Stomach smooth muscle (tissue), 2 donors: Measurements from ENCODE around the gene IRAK1.
A peak's percentile ranks its signal among the peaks of the same experiment; 100 is the strongest.

ENCODE experiments used
- H3K27ac ChIP-seq: one replicate; pipeline ENCODE4 v1.7.0; 2013; ENCODE audit warnings: mild to moderate bottlenecking, low read length, inconsistent platforms
- H3K27me3 ChIP-seq, 2 donors: one replicate each; pipeline ENCODE4 v1.7.0; 2013; ENCODE audit warnings: low read length in 2 of 2; ENCODE audit not compliant: insufficient read depth in 2 of 2, control insufficient read depth in 1 of 2
- H3K36me3 ChIP-seq, 2 donors: one replicate each; pipeline ENCODE4 v1.7.0; 2013; ENCODE audit warnings: low read length in 2 of 2; ENCODE audit not compliant: control insufficient read depth in 2 of 2, insufficient read depth in 2 of 2
- H3K4me1 ChIP-seq: one replicate; pipeline ENCODE4 v1.7.0; 2013; ENCODE audit warnings: low read length; ENCODE audit not compliant: control insufficient read depth, insufficient read depth
- H3K4me3 ChIP-seq, 2 donors: one replicate each; pipeline ENCODE4 v1.7.0; 2013; ENCODE audit warnings: low read length in 2 of 2
- H3K9ac ChIP-seq, 2 donors: one replicate each; pipeline ENCODE4 v1.7.0; 2013; ENCODE audit warnings: low read length in 2 of 2, mild to moderate bottlenecking in 1 of 2
- H3K9me3 ChIP-seq, 2 donors: one replicate each; pipeline ENCODE4 v1.7.0; 2013; ENCODE audit warnings: low read length in 2 of 2; ENCODE audit not compliant: control insufficient read depth in 2 of 2
- donor health status: healthy.
- donor health status: Pancreatic carcinoma.

IRAK1 gene

DNA sequence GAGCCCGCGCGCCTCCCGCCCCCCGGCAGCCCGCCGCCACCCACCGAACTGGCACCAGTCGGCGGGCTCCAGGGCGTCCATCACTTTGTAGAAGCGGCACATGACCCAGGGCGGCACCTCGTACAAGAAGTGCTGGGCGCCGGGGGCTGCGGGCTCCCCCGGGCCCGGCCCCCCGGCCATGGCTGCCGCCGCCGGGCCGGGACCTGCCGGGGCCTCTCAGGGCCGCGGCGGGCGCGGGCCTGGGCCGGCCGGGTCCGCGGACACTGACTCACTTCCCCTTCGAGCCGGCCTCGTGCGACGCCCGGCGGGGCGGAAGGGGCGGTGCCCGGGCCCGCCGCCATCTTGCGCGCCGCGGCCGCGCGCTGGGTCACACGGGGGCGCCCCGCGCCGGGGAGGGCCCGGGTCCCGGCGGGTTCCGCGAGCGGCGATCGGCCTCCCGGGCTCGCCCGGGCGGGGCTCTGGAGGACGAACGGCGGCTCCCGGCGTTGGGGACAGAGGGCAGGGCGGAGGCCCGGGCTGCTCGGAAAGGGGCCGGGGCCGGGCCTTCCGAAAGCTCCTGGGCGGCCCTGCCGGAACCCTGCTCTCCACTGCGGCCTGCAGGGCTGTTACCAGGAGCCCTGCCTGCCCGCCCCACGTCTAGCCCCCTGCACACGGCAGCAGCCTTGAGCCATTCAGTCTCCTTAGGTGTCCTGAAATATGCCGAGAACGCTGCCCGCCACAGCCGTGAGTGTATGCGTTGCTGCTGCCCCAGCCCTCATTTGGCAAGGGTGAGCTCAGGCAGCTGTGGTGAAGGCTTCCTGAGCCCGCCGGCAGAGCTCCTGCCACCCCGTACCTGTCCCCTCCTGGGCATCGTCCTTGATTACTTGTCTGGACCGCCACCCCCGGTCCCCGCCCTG lies at the start of gene IRAK1:
TSS of gene IRAK1 (minus strand) at position 270 of the 896 bp plus-strand sequence. CDS start at position 180, 90 bp downstream.
- Histone ChIP-seq H3K9ac (peak within 1 kb of the TSS; percentile 60 to 69), H3K27me3 (peaks cover 0 to 9% of the 10 kb centered on the region in 2 donors)

DNA sequence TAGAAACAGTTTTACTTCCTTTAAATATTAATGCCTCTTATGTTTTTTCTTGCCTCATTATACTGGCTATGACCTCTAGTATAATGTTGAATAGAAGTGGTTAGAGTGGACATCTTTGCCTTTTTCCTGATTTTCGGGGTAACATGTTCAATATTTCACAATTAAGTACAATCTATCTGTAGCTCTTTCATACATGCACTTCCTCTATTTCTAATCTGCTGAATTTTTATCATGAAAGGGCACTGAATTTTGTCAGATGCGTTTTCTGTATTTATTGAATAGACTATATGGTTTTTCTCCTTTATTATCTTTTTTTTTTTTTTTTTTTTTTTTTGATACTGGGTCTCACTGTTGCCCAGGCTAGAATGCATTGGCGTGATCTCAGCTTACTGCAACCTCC lies 48.9 kb upstream of the IRAK1 start:
- Histone ChIP-seq H3K27ac (no peak overlapping the region), H3K36me3 (no peaks in the 10 kb centered on the region), H3K27me3 (peaks cover 0 to 4% of the 10 kb centered on the region in 2 donors), H3K9me3 (no peaks in the 10 kb centered on the region), H3K9ac (no peak overlapping the region), H3K4me3 (no peak overlapping the region), H3K4me1 (peaks cover 10% of the 10 kb centered on the region)

More for the DNA sequence above, at the start of gene IRAK1:
- no peaks in the 10 kb centered on the region for H3K9me3 ChIP-seq
- H3K27ac ChIP-seq, result peak within 1 kb of the TSS; percentile 55
- peak within 1 kb of the TSS; percentile 55 to 68 for H3K4me3 ChIP-seq
- H3K36me3 ChIP-seq, result no peaks in the 10 kb centered on the region
- H3K4me1 ChIP-seq, result peaks cover 28% of the 10 kb centered on the region

DNA sequence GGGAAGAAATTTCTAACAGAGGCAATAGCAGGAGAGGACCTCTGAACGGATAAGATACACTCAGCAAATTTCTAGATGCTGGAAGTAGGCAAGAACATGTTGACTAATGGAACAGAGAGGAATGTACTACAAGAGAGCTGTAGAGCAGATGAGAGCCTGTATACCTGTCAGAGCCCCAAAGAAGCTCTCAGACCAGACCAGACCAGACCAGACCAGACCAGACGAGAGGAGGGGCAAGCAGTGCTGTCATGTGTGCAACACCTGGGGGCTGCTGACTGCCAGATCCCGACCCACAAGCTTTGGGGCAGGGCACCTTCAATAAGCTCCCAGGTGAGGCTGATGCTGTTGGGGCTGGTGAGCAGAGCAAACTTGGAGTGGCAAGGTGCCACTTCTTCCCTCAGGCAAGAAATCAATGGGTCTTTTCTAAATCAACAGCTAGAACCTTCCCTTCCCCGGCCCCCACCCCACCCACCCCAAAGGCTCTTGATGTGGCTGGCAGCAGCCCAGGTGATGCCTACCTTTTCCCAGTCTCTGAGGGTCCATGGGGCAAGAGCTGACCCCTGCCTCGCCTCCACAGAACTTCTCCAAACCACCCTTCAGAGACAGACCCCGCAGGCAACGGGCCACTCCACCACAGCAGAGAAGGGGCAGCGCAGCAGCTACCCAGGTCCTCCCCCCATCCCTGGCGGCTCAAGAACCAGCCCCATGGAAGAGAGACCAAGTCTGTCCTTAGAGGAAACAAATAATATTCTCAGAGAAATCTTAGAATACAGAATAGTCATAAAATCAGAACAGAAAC lies 45.1 kb upstream of the IRAK1 start:
- no peak overlapping the region for H3K27ac ChIP-seq
- peaks cover 0 to 10% of the 10 kb centered on the region in 2 donors for H3K27me3 ChIP-seq
- peaks cover 33% of the 10 kb centered on the region for H3K4me1 ChIP-seq

DNA sequence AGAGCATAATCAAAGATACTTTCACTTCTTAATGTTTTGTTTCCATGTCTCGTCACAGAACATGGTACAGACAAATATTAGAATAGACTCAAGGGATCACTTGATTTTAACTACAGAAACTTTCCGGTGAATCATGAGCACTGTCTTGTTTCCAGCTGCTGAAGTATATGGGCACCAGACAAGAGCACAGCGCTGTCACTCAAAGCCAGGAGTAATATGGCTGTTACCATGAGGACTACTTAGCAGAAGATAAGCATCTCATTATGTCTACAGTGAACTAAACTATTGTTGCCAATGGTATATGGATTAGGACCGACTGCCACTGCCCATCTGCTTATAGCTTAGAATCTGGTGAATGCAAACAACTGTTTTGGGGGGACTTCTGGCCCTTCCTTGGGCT lies 43.5 kb upstream of the IRAK1 start:
- H3K36me3 ChIP-seq, result no peaks in the 10 kb centered on the region
- H3K9ac ChIP-seq, result no peak overlapping the region
- H3K4me1 ChIP-seq, result peaks cover 42% of the 10 kb centered on the region
- no peak overlapping the region for H3K27ac ChIP-seq
- H3K27me3 ChIP-seq, result peaks cover 0 to 15% of the 10 kb centered on the region in 2 donors
- no peaks in the 10 kb centered on the region for H3K9me3 ChIP-seq
- H3K4me3 ChIP-seq, result no peak overlapping the region

More for the DNA sequence above, 45.1 kb upstream of the IRAK1 start:
- no peaks in the 10 kb centered on the region for H3K9me3 ChIP-seq
- no peak overlapping the region for H3K9ac ChIP-seq
- H3K36me3 ChIP-seq, result no peaks in the 10 kb centered on the region
- no peak overlapping the region for H3K4me3 ChIP-seq

DNA sequence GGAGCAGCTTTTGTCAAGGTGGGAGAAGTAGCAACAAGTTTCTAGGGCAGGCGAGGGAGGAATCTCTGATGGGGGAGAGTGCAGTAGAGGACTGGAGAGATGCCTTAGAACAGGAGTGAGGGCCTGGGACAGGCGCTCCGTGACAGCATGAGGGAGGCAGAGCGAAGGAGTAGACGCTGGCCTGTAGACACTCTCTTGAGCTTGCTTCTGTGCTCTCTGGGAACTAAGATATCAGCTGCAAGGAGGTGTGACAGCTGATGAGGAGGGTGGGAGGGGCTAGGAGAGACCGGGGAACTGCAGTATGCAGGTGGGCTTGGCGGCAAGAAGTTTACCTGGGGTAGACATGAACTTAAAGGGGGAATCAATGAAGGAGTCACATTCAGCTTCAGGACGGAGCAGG lies 42.1 kb upstream of the IRAK1 start:
- H3K27ac ChIP-seq, result no peak overlapping the region
- peaks cover 42% of the 10 kb centered on the region for H3K4me1 ChIP-seq
- H3K27me3 ChIP-seq, result peaks cover 0 to 18% of the 10 kb centered on the region in 2 donors
- no peak overlapping the region for H3K9ac ChIP-seq
- no peak overlapping the region for H3K4me3 ChIP-seq
- H3K9me3 ChIP-seq, result no peaks in the 10 kb centered on the region
- peaks cover 0 to 1% of the 10 kb centered on the region in 2 donors for H3K36me3 ChIP-seq

DNA sequence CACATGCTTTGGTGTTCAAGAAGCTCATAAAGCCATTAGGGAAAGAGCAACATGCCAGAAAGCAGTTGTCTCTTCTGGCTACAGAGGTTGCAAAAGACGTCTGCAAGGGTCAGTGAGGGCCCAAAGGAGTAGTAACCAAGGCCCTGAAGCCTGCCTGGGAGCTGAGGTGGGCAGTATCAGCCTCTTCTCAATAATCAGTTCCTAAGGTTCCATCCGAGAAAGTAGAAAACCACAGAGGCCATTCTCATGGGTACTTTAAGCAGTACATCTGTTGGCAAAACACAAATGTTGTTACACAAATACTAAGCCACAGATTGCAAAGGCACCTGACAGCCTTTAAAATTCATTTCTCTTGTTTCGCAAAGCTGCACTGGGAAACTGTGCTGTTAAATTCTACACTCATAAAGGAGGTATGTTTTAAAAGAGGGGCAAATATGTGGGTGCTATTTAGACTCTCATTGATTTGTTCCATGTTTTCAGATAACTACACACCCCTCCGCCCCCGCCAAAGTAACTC lies 40.1 kb upstream of the IRAK1 start:
- H3K9me3 ChIP-seq, result no peaks in the 10 kb centered on the region
- peaks cover 42% of the 10 kb centered on the region for H3K4me1 ChIP-seq
- H3K9ac ChIP-seq, result no peak overlapping the region
- H3K4me3 ChIP-seq, result no peak overlapping the region
- peaks cover 0 to 14% of the 10 kb centered on the region in 2 donors for H3K27me3 ChIP-seq
- peaks cover 0 to 3% of the 10 kb centered on the region in 2 donors for H3K36me3 ChIP-seq
- no peak overlapping the region for H3K27ac ChIP-seq

DNA sequence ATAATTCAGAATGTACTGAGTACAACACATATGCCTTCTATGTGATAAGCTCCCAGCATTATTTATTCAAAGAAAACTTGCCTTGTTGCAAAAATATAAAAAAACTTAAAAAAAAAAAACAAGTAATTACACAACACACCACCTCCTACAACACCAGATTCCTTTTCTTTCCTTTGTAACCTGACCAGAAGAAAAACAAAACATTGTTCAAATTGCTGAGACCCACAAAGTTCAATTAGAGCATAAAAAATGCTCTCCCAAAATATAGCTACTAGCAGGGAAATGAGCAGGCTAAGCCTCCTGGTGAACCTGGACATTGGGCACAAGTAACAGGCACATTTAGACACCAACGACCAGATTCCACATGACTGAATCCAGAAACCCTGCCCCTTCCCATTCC lies 39.5 kb upstream of the IRAK1 start:
- no peak overlapping the region for H3K27ac ChIP-seq
- peaks cover 0 to 14% of the 10 kb centered on the region in 2 donors for H3K27me3 ChIP-seq
- H3K36me3 ChIP-seq, result peaks cover 0 to 3% of the 10 kb centered on the region in 2 donors
- peaks cover 41% of the 10 kb centered on the region for H3K4me1 ChIP-seq
- H3K9me3 ChIP-seq, result no peaks in the 10 kb centered on the region
- no peak overlapping the region for H3K4me3 ChIP-seq
- no peak overlapping the region for H3K9ac ChIP-seq

DNA sequence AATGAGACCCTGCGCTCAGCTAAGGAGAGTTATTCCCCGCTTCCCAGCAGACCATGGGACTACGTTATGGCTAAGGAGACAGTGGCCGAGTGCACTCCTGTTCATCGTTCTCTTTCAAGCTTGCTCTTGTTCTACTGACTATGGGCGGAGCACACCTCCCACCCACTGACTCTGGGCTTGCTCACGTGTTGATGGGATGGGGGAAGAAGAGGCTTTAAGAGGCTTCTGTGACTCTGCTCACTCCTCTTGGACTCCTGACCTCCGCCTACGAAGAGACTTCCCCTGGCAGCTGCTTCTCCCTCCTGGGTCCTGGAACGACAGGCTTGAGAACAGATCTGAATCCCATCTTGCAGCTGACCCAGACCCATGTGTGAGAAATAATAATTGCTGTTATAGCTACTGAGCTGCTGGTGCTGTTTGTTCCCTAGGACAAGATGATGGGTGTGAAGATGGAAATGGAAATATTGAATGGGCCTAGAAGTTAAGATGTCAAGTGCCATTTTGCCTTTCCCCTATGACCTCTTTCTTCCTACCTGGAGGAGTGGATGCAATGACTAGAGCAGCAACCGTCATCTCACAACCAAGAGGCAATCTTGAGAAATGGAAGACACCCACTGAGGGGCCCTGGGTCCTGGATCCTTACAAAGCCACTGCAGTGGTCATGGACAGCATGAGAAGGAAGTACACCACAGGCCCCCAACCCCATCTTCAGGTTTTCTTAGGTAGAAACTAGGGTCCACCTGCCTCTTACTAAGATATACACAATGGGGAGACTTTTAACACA lies 38.7 kb upstream of the IRAK1 start:
- H3K27ac ChIP-seq, result no peak overlapping the region
- peaks cover 0 to 3% of the 10 kb centered on the region in 2 donors for H3K36me3 ChIP-seq
- no peaks in the 10 kb centered on the region for H3K9me3 ChIP-seq
- no peak overlapping the region for H3K9ac ChIP-seq
- peaks cover 0 to 14% of the 10 kb centered on the region in 2 donors for H3K27me3 ChIP-seq
- H3K4me3 ChIP-seq, result no peak overlapping the region
- H3K4me1 ChIP-seq, result peaks cover 33% of the 10 kb centered on the region

DNA sequence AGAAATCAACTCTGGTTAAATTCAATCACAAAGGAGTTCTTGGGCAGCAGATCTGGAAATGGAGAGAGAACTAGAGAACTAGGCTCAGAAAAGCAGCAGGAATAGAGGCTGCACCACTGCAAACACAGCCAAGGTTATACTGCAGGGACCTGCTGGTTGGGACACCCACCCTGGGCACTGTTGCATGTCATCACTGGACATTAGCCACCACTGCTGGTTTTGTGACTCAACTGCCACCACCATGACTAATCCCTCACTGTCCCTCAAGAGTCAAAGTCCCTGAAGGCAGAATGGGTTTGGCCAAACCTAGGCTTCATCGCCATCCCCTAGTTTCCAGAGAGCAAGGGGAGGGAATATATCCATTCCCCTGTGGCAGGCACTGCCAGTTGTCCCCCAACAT lies 38.1 kb upstream of the IRAK1 start:
- peaks cover 0 to 3% of the 10 kb centered on the region in 2 donors for H3K36me3 ChIP-seq
- H3K4me3 ChIP-seq, result no peak overlapping the region
- no peak overlapping the region for H3K27ac ChIP-seq
- peaks cover 32% of the 10 kb centered on the region for H3K4me1 ChIP-seq
- peaks cover 0 to 11% of the 10 kb centered on the region in 2 donors for H3K27me3 ChIP-seq
- no peaks in the 10 kb centered on the region for H3K9me3 ChIP-seq
- H3K9ac ChIP-seq, result no peak overlapping the region

DNA sequence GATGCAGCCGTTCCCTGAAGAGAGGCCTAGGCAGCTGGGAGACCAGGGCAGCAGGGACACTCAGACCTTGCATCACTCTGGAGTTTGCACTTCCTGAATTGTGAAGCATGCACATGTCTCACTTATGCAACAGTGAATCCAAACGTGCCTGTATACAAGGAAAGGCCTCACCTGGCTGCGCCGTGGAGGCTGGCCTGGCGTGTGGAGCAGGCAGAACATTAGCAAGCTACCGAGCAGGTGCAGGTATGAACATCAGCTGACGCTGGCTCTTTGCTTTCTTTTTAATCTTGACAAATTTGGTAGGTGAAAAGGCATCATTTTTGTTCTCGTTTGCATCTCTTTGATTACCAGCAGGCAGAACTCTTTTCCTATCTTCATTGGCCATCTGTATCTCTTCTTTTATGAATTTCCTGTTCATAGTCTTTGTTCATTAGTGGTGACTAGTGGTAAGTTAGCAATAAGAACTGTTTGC lies 37.1 kb upstream of the IRAK1 start:
- H3K4me3 ChIP-seq, result no peak overlapping the region
- H3K36me3 ChIP-seq, result peaks cover 0 to 3% of the 10 kb centered on the region in 2 donors
- H3K27me3 ChIP-seq, result peaks cover 0 to 15% of the 10 kb centered on the region in 2 donors
- H3K4me1 ChIP-seq, result peaks cover 31% of the 10 kb centered on the region
- no peaks in the 10 kb centered on the region for H3K9me3 ChIP-seq
- no peak overlapping the region for H3K27ac ChIP-seq
- no peak overlapping the region for H3K9ac ChIP-seq
